ENCODE measurements around the gene ADGRL3. TPM values are rescaled to one million over a fixed set of nuclear protein-coding genes. Genes with fewer than 3 reads are reported as not detected.

The ADGRL3 gene
- total RNA-seq, 1 donor from 2014 or later = not detected

- intact Hi-C loops (cut with micrococcal nuclease) = no loop called here
- no peaks in the 10 kb centered on the region for H3K36me3 Mint-ChIP-seq (ENCODE audit: low read depth)
Observed at GRCh38 chr4:62006108-62006507, 806.0 kb downstream of the ADGRL3 start.

GRCh38 chr4:62015043-62015739, 815.1 kb downstream of the ADGRL3 start:
- intact Hi-C loops (cut with micrococcal nuclease) = no loop called here
- H3K36me3 Mint-ChIP-seq (ENCODE audit: low read depth) = no peaks in the 10 kb centered on the region
- no peaks in the 10 kb centered on the region for H3K27me3 Mint-ChIP-seq (ENCODE audit: insufficient read depth)
- H3K4me3 Mint-ChIP-seq = no peak overlapping the region
- H3K4me1 Mint-ChIP-seq (ENCODE audit: low read depth) = no peaks in the 10 kb centered on the region
- no peak overlapping the region for H3K27ac Mint-ChIP-seq
- DNase-seq (ENCODE audit: low spot score) = no peak
- peaks cover 17% of the 10 kb centered on the region for H3K9me3 Mint-ChIP-seq

More at GRCh38 chr4:62006108-62006507, 806.0 kb downstream of the ADGRL3 start:
- no peaks in the 10 kb centered on the region for H3K27me3 Mint-ChIP-seq (ENCODE audit: insufficient read depth)
- H3K4me1 Mint-ChIP-seq (ENCODE audit: low read depth) = no peaks in the 10 kb centered on the region
- peaks cover 5% of the 10 kb centered on the region for H3K9me3 Mint-ChIP-seq
- no peak overlapping the region for H3K27ac Mint-ChIP-seq
- DNase-seq (ENCODE audit: low spot score) = no peak
- H3K4me3 Mint-ChIP-seq = no peak overlapping the region

GRCh38 chr4:62018537-62018936, 818.4 kb downstream of the ADGRL3 start:
- Mint-ChIP-seq H3K27ac (no peak overlapping the region), H3K36me3 (ENCODE audit: low read depth) (no peaks in the 10 kb centered on the region), H3K9me3 (peaks cover 11% of the 10 kb centered on the region), H3K4me1 (ENCODE audit: low read depth) (no peaks in the 10 kb centered on the region), H3K4me3 (no peak overlapping the region), H3K27me3 (ENCODE audit: insufficient read depth) (no peaks in the 10 kb centered on the region)
- intact Hi-C loops (cut with micrococcal nuclease) = no loop called here
- DNase-seq (ENCODE audit: low spot score) = no peak

DNA sequence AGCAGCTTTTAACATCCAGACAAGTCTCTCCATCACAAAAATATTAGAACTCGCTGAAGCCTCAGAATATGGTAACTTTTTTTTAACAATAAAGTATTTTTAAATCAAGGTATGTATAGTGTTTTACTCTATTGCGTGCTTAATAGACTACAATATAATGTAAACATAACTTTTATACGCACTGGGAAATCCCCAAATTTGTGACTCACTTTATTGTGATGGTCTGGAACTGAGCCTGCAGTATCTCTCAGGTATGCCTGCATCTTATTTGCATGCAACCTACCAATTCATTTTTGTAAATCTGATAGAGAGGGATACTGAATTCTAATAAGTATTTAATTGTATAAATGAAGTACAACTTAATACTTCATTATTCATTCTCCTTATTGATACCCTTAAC, 823.5 kb downstream of the ADGRL3 start:
- Mint-ChIP-seq H3K9me3 (no peaks in the 10 kb centered on the region), H3K4me3 (no peak overlapping the region), H3K27me3 (ENCODE audit: insufficient read depth) (no peaks in the 10 kb centered on the region), H3K36me3 (ENCODE audit: low read depth) (no peaks in the 10 kb centered on the region), H3K27ac (no peak overlapping the region), H3K4me1 (ENCODE audit: low read depth) (no peaks in the 10 kb centered on the region)
- intact Hi-C loops (cut with micrococcal nuclease) = no loop called here
- DNase-seq (ENCODE audit: low spot score) = no peak

DNA sequence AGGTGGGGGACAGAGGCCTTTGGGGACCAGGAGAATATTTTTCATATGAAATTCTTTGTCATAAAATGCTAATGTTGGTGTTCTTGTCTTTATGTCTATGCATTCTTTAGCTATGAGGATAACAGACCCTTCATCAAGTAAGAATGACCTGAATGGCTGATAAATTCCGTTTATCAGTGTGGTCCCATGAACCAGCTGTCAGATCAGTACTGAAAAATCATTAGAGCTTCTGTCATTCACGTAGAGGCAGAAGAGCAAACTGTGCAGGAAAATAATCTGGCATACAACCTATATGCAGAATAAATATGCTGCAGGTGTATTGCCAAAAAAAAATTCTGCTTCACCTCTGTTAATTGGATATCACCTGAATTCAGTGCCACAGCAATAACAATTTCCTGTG, 828.6 kb downstream of the ADGRL3 start:
- Mint-ChIP-seq H3K4me3 (no peak overlapping the region), H3K36me3 (ENCODE audit: low read depth) (no peaks in the 10 kb centered on the region), H3K9me3 (no peaks in the 10 kb centered on the region), H3K4me1 (ENCODE audit: low read depth) (no peaks in the 10 kb centered on the region), H3K27me3 (ENCODE audit: insufficient read depth) (no peaks in the 10 kb centered on the region), H3K27ac (no peak overlapping the region)
- DNase-seq (ENCODE audit: low spot score) = no peak
- intact Hi-C loops (cut with micrococcal nuclease) = no loop called here

DNA sequence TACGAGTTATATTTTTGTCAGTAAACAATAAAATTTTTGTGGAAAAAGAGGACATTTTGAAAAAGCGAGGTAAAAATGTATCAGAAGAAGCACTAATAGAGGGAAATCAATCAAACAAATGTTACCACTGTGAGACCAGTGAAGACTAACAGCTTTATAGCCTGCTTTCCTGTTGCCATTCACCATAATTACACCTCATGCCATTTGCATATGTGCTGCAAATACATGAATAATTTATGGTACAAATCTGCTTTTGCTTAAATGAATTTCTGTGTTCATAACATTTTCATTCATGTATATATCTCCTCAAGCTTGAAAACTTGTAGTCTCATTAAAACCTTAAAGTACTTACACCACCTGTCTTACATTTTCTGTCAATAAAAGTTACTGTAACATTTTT, 830.8 kb downstream of the ADGRL3 start:
- intact Hi-C loops (cut with micrococcal nuclease) = no loop called here
- Mint-ChIP-seq H3K4me1 (ENCODE audit: low read depth) (no peaks in the 10 kb centered on the region), H3K27ac (no peak overlapping the region), H3K27me3 (ENCODE audit: insufficient read depth) (no peaks in the 10 kb centered on the region), H3K9me3 (no peaks in the 10 kb centered on the region), H3K36me3 (ENCODE audit: low read depth) (no peaks in the 10 kb centered on the region), H3K4me3 (no peak overlapping the region)
- DNase-seq (ENCODE audit: low spot score) = no peak

DNA sequence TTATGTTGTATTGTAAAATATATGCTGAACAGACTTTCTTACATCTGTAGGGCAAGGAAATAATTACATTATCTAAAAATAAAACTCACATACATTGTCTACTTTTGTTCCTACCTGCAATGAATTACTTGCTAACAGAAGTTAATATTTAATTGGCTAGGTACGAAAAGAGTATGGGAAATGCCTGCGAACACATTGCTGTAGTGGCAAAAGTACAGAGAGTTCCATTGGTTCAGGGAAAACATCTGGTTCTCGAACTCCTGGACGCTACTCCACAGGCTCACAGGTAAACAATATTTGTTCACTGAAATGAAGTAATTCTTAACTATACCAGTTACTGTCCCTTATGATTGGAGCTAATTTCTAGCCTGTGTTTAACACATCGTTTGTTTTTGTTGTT, 837.4 kb downstream of the ADGRL3 start:
- Mint-ChIP-seq H3K27ac (no peak overlapping the region), H3K27me3 (ENCODE audit: insufficient read depth) (no peaks in the 10 kb centered on the region), H3K4me1 (ENCODE audit: low read depth) (no peaks in the 10 kb centered on the region), H3K9me3 (no peaks in the 10 kb centered on the region), H3K4me3 (no peak overlapping the region), H3K36me3 (ENCODE audit: low read depth) (no peaks in the 10 kb centered on the region)
- intact Hi-C loops (cut with micrococcal nuclease) = no loop called here
- DNase-seq (ENCODE audit: low spot score) = no peak

DNA sequence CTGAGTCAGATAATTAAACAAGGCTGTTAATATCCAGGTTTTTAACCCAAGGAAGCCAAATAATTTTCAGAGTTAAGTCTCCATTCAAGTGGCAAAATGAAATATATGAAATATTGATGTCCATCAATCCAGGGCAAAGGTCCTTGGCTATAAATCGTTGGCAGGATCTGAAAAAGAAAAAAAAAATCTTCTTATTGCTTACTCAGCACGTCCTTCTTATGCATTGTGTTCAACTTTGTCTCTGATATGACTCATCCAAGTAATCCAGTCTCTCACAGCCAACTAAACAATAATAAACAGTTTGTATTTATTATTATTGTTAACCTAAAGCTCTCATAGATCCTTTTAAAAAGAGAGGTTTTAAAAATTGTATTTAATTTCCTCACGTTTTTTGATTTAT, 851.2 kb downstream of the ADGRL3 start:
- Mint-ChIP-seq H3K36me3 (ENCODE audit: low read depth) (no peaks in the 10 kb centered on the region), H3K9me3 (no peaks in the 10 kb centered on the region), H3K4me3 (no peak overlapping the region), H3K27ac (no peak overlapping the region), H3K27me3 (ENCODE audit: insufficient read depth) (no peaks in the 10 kb centered on the region), H3K4me1 (ENCODE audit: low read depth) (no peaks in the 10 kb centered on the region)
- DNase-seq (ENCODE audit: low spot score) = no peak
- intact Hi-C loops (cut with micrococcal nuclease) = no loop called here

DNA sequence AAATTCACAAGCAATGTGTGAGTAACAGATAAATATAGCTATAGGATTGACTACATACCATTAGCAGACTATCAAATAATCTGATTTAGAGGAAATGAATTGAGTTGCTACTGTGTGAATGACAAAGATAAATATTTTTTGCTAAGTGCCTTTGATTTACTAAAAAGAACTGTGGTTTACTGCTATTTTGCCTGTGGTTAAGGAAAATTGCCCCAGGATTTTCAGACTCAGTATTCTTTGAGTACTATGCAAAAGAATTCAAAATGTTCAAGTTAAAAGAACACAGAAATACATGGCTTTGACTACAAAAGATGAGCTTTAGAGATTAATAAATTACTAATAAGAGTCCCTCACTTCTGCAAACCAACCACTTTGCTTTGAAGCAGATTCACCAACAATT, 853.8 kb downstream of the ADGRL3 start:
- intact Hi-C loops (cut with micrococcal nuclease) = no loop called here
- no peaks in the 10 kb centered on the region for H3K36me3 Mint-ChIP-seq (ENCODE audit: low read depth)
- no peak overlapping the region for H3K4me3 Mint-ChIP-seq
- H3K27me3 Mint-ChIP-seq (ENCODE audit: insufficient read depth) = no peaks in the 10 kb centered on the region
- DNase-seq (ENCODE audit: low spot score) = no peak
- H3K27ac Mint-ChIP-seq = no peak overlapping the region
- no peaks in the 10 kb centered on the region for H3K4me1 Mint-ChIP-seq (ENCODE audit: low read depth)
- H3K9me3 Mint-ChIP-seq = no peaks in the 10 kb centered on the region

GRCh38 chr4:62057031-62057430, 856.9 kb downstream of the ADGRL3 start:
- H3K27ac Mint-ChIP-seq = no peak overlapping the region
- intact Hi-C loops (cut with micrococcal nuclease) = no loop called here
- no peaks in the 10 kb centered on the region for H3K27me3 Mint-ChIP-seq (ENCODE audit: insufficient read depth)
- H3K4me1 Mint-ChIP-seq (ENCODE audit: low read depth) = no peaks in the 10 kb centered on the region
- peaks cover 7% of the 10 kb centered on the region for H3K9me3 Mint-ChIP-seq
- no peaks in the 10 kb centered on the region for H3K36me3 Mint-ChIP-seq (ENCODE audit: low read depth)
- DNase-seq (ENCODE audit: low spot score) = no peak
- H3K4me3 Mint-ChIP-seq = no peak overlapping the region

DNA sequence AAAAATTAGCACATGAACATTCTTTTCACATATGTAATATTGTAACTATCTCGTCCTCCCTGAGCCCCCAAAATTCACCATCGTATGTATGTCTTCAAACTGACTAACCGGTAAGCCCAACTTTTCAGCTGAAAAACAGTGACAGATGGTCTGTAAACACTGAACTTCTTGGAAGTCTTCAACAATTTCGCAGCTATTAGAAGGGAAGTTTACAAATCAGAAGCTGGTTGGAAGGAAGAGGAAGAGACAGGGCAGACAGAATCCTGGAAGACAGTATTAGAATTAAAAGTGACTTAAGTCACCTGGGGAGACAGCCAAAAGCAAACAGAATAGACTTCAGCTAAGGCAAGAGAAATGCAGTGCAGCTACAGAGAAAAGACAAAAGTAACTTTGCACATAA, 858.4 kb downstream of the ADGRL3 start:
- H3K36me3 Mint-ChIP-seq (ENCODE audit: low read depth) = no peaks in the 10 kb centered on the region
- intact Hi-C loops (cut with micrococcal nuclease) = no loop called here
- no peaks in the 10 kb centered on the region for H3K4me1 Mint-ChIP-seq (ENCODE audit: low read depth)
- no peak for DNase-seq (ENCODE audit: low spot score)
- no peak overlapping the region for H3K27ac Mint-ChIP-seq
- H3K9me3 Mint-ChIP-seq = peaks cover 7% of the 10 kb centered on the region
- no peaks in the 10 kb centered on the region for H3K27me3 Mint-ChIP-seq (ENCODE audit: insufficient read depth)
- no peak overlapping the region for H3K4me3 Mint-ChIP-seq

GRCh38 chr4:62070291-62070852, 870.2 kb downstream of the ADGRL3 start:
- no peak for DNase-seq (ENCODE audit: low spot score)
- no peaks in the 10 kb centered on the region for H3K27me3 Mint-ChIP-seq (ENCODE audit: insufficient read depth)
- peaks cover 3% of the 10 kb centered on the region for H3K9me3 Mint-ChIP-seq
- H3K4me1 Mint-ChIP-seq (ENCODE audit: low read depth) = no peaks in the 10 kb centered on the region
- no peaks in the 10 kb centered on the region for H3K36me3 Mint-ChIP-seq (ENCODE audit: low read depth)
- H3K4me3 Mint-ChIP-seq = no peak overlapping the region
- intact Hi-C loops (cut with micrococcal nuclease) = no loop called here
- no peak overlapping the region for H3K27ac Mint-ChIP-seq

DNA sequence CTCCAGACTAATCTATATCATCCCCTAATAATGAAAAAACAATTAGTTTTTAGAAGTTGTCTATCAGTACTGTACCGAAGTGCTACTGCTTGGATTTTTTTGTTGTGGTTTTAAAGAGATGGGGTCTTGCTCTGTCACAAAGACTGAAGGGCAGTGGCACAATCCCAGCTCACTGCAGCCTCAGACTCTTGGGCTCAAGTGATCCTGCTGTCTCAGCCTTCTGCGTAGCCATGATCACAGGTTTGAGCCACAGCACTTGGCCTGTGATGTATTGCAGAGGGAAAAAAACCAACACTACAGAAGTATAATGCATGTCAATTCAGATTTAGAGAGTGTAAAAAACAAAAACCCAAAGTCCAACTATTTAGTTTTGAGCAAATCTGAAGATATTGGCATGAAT, 875.0 kb downstream of the ADGRL3 start:
- H3K9me3 Mint-ChIP-seq = peaks cover 3% of the 10 kb centered on the region
- H3K4me1 Mint-ChIP-seq (ENCODE audit: low read depth) = no peaks in the 10 kb centered on the region
- intact Hi-C loops (cut with micrococcal nuclease) = no loop called here
- no peak overlapping the region for H3K4me3 Mint-ChIP-seq
- H3K36me3 Mint-ChIP-seq (ENCODE audit: low read depth) = no peaks in the 10 kb centered on the region
- no peak overlapping the region for H3K27ac Mint-ChIP-seq
- H3K27me3 Mint-ChIP-seq (ENCODE audit: insufficient read depth) = no peaks in the 10 kb centered on the region
- no peak for DNase-seq (ENCODE audit: low spot score)

DNA sequence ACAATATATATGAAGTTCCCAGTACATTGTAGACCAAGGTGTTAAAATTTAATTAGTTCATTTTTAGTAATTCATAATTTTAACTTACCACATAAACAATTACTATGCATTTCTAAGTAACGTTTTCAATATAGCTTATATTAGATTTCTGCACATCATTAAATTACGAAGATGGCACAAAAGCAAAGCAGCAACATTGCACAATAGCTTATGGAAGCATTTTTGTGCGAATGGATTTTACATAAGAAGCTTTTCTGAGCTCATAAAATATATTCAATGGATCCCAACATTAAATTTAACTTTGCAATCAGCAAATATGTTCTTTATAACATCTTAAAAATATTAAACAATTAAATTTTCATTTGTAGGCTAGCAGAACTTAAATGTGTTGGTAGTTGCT, 875.4 kb downstream of the ADGRL3 start:
- Mint-ChIP-seq H3K27me3 (ENCODE audit: insufficient read depth) (no peaks in the 10 kb centered on the region), H3K27ac (no peak overlapping the region), H3K9me3 (peaks cover 3% of the 10 kb centered on the region)

More for the DNA sequence above, 875.4 kb downstream of the ADGRL3 start:
- H3K4me1 Mint-ChIP-seq (ENCODE audit: low read depth) = no peaks in the 10 kb centered on the region
- intact Hi-C loops (cut with micrococcal nuclease) = no loop called here
- no peaks in the 10 kb centered on the region for H3K36me3 Mint-ChIP-seq (ENCODE audit: low read depth)
- no peak for DNase-seq (ENCODE audit: low spot score)
- H3K4me3 Mint-ChIP-seq = no peak overlapping the region

Data from activated T-helper 1 cell treated with anti-CD3 and anti-CD28 coated beads, Interleukin-12 subunit alpha, Interleukin-12 subunit beta, Interleukin-2, Interleukin-4 antibody, amounts not matched to agents 30 ng/mL and 10 ng/mL and 1 ng/mL, durations not matched to agents 14 hours and 24 hours and 36 hours (primary cell).